OCI-LY1 (cell line): Measurements from ENCODE around the gene ARHGEF16.

Source experiments
- EZH2 ChIP-seq: fragments of 200-600 bp; sonication (generic), shearing (Covaris generic); IDR thresholded peaks from 2 replicates; pipeline ENCODE4 v1.8.0; 2017; ENCODE audit warnings: borderline replicate concordance, mixed run types, mild to moderate bottlenecking, antibody characterized with exemption, low read length, moderate library complexity, mixed read lengths
- TF ChIP-seq, protein P1 (sequence below): fragments of 200-600 bp; sonication (generic), shearing (Covaris generic); IDR thresholded peaks from 2 replicates; pipeline ENCODE4 v1.5.1; 2017; ENCODE audit warnings: mild to moderate bottlenecking, antibody characterized with exemption, low read length, moderate library complexity, mixed read lengths

DNA sequence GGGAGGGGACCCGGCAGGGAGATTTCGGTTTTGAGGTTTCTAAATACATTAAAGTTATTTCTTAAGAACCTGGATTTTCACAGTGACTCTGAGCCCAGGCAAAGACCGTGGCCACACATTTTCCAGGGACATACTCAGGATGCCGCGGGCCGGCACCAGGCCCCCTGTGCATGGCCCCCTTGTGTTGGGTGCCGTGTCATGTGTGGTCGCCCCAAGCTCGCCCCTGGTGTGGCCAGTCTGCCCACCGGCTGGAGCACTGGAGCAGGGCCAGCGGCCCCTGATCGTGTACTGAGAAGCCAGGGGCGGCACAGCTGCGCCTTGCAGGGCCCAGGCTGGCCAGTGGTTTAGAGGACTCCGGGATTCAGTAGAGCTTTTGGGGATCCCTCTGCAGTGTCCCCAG, 26.6 kb downstream of the ARHGEF16 start:
- no peak for TF ChIP-seq EZH2
- TF ChIP-seq, protein P1, sequence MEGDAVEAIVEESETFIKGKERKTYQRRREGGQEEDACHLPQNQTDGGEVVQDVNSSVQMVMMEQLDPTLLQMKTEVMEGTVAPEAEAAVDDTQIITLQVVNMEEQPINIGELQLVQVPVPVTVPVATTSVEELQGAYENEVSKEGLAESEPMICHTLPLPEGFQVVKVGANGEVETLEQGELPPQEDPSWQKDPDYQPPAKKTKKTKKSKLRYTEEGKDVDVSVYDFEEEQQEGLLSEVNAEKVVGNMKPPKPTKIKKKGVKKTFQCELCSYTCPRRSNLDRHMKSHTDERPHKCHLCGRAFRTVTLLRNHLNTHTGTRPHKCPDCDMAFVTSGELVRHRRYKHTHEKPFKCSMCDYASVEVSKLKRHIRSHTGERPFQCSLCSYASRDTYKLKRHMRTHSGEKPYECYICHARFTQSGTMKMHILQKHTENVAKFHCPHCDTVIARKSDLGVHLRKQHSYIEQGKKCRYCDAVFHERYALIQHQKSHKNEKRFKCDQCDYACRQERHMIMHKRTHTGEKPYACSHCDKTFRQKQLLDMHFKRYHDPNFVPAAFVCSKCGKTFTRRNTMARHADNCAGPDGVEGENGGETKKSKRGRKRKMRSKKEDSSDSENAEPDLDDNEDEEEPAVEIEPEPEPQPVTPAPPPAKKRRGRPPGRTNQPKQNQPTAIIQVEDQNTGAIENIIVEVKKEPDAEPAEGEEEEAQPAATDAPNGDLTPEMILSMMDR = no peak
